Activated CD8-positive, alpha-beta memory T cell treated with anti-CD3 and anti-CD28 coated beads, Interleukin-2, amount 50 U/mL, for 24 hours (primary cell): ENCODE results near the gene MLXIPL.
"Not testable (repeated sequence)": the region's sequence is repeated elsewhere in the genome, so short reads cannot be mapped to it uniquely, and the experiment has no call there.

Source experiments
- DNase-seq: peaks from one replicate; pipeline ENCODE4 v3.0.0-alpha.2; 2020; ENCODE audit errors: extremely low read depth

Gene MLXIPL

GRCh38 chr7:73582664-73583202, 41.6 kb downstream of the MLXIPL start:
- no peak for DNase-seq

GRCh38 chr7:73581006-73581405, 43.3 kb downstream of the MLXIPL start:
- DNase-seq, result not testable (repeated sequence)

- peak; percentile 94 for DNase-seq
Measured at GRCh38 chr7:73578342-73579128, 45.8 kb downstream of the MLXIPL start, which contains the start of gene TBL2. Gene TBL2, minus strand, starts transcription at chr7:73578579. Its CDS starts 30 bp downstream, at chr7:73578549.

DNA sequence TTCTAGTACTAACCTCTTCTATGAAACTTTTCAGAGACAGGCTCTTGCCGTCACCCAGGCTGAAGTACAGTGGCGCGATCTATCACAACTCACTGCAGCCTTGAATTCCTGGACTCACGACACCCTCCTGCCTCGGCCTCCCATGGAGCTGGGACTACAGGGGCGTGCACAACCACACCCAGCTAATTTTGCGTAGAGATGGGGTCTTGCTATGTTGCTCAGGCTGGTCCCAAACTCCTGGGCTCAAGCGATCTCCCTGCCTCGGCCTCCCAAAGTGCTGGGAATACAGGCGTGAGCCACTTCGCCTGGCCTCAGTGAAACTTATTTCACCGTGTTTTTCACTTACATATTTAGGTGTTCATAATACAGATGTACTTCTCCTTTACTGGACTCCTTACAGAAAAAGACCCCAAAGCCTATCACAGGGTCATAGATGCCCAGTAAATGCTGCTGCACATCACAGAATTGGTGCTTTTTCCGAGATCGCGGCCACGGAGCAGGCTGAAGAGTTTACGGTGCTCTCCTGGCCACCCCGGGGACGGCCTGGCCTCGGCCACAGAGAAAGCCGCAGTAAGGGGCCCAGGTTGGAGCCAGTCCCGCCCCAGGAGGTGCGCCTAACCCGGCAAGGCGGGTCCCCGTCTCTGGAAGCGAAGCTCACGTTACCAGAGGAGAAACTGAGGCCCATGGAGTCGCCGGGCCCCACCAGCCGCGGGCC, 46.5 kb downstream of the MLXIPL start:
- DNase-seq, result no peak

DNA sequence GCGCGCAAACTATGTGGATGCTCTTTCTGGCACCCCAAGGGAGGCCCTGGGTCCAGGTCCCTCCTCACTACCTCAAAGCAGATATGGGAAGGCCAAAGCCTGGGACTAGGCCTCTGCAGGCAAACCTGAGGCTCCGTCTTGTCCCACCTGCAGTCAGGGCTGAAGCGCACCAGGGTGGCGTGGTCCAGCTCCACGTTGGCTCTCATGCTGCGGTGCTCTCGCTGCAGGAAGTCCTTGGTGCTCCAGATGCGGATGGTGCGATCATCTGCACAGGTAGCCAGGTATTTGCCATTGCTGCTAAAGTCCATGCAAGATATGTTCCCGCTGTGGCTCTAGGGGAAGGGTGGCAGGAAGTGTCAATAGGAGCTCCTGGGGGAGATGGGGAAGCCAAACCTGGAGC, 50.5 kb downstream of the MLXIPL start:
- DNase-seq, result no peak

- DNase-seq, result no peak
Measured at GRCh38 chr7:73573276-73573675, 51.0 kb downstream of the MLXIPL start.

GRCh38 chr7:73572767-73573186, 51.5 kb downstream of the MLXIPL start:
- no peak for DNase-seq

GRCh38 chr7:73570977-73571376, 53.3 kb downstream of the MLXIPL start:
- no peak for DNase-seq

DNA sequence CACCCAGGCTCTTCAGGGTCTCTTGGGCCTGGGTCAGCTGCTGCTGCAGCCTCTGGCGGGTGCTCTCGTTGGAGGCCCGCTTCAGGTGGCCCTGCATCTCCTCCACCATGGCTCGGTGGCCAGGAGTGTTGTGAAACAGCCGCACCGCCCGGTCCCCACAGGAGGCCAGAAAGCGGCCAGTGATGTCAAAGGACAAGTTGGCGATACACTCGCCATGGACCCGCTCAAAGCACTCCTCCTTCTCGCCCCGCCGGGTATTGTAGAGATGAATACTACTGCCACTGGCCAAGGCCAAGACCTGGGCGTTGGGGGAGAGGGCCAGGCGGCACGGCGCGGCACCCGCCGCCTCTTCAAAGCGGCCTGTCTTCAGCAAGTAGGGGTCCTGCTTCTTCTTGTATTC, 53.8 kb downstream of the MLXIPL start:
- no peak for DNase-seq

DNA sequence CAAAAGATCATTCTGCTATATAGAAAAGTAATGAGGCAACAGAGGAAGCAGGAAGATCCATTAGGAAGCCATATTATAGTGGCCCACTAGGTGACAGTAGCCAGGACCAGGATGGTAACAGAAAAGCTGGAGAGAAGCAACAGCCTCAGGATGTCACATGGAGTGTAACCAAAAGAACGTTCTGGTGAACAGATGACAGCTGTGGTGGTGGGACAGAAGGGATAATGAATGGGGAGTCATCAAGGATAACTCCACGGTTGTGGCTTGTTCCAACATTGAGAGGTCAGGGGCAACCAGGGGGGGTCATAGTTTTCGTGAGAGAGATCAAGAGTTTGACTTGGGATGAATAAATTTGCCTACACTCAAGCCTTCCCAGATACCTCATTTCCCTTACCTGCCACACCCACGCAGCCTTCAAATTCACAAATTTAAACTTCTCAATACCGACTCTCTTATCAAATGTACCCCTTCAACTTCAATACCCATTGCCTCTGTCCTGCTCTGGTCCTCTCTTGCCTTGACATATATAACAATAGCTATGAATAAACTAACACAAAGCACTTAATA, 55.2 kb downstream of the MLXIPL start:
- no peak for DNase-seq

DNA sequence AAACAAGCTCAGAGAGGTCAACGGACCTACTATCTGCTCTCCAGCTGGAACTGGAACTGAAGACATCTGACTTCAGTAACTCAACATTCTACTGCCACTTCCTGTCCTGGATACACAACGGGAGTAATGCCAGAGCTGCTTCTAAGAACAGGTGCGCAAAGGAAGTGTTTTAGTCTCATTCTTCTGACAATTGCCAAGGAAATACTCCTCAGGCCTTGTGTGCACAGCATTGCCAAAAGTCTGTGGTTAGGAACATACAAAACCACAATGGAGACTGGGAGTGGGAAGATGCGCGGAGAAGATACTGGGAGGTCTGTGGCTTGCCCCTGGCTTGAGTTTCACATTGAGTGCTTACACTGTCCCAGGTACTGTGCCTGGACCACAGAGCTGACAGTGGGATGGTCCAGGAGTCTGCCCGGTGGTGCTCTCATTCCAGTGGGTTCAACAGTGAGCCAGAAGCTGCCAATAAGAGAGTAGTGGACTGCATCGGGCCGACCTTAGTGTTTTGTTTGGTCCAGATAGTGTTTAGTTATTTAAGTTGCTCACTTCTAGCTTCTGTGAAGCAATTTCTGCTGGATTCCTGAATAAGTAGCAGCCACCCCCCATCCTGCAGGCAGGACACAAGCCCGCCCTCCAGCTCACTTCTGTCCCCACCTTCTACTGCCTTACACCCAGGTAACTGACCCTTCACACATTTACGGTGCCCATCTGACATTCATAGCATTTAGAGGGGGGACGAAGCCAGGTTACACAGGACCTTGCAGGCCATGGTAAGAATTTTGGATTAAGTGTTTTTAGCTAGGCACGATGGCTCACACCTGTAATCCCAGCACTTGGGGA, 56.3 kb downstream of the MLXIPL start:
- no peak for DNase-seq

GRCh38 chr7:73567140-73567539, 57.2 kb downstream of the MLXIPL start:
- DNase-seq, result no peak

DNA sequence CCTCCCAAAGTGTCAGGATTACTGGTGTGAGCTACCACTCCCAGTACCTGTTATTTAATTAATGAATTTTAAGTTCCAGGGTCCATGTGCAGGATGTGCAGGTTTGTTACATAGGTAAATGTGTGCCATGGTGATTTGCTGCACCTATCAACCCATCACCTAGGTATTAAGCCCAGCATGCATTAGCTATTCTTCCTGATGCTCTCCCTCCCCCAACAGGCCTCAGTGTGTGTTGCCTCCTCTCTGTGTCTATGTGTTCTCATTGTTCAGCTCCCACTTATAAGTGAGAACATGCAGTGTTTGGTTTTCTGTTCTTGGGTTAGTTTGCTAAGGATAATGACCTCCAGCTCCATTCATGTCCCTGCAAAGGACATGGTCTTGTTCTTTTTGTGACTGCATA, 57.9 kb downstream of the MLXIPL start:
- DNase-seq, result not testable (repeated sequence)

DNA sequence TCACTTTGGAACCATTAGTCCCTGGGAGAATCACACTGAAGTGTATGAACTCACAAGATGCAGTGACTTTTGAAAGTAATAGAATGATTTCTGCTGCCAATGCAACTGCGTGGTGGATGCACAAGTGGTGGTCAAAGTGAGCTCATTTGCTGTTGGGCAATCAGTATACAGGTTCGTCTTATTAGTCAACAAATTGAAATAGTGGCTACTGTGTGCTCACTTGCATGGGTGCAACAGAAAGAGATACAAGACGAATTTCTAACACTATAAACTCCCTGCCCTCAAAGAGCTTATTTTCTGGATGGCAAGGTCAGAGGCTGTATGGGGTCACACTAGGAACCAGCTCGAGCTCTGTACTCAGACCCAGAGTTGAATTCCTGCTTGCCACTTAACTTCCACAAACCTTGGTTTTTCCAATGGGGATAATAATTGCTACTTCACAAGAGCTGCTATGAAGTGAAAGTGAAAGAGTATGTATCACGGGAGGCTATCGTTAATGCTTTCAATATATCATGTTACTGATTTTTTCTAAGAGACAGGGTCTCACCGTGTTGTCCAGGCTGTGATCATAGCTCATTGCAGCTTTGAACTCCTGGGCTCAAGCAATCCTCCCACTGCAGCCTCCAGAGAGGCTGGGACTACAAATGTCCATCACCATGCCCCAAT, 58.5 kb downstream of the MLXIPL start:
- no peak for DNase-seq

DNA sequence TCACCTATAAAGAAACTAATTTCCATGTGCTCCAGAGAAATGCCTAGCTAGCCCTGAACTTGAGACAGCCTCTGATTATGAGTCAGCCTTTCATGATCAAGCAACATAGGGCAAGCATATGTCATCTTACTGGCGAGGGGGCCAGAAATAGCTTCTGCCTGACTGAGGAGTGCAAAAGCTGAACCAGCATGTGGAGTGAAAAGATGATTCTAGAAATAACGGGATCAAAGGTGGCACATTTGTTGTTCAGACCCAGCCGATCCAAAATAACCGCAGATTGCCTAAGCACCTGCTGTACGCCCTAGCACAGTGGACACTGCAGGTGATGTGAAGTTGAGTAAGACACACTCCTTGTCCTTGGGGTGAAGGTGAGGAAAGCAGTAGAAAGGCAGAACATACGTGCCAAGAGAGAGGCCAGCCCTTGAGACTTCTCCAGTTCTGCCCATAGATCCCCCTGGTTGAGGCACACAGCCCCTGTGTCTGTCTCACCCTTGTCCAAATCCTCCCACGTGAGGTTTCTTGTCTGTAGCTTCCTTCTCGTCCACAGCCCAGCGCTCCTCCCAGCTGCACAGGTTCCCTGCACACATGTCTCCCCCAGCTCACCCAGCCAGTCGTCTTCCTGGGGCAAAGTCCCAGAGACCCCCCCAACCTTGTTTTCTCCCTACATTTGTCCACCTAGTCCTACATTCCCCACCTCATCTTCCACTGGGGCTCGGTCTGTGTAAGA, 64.0 kb downstream of the MLXIPL start:
- DNase-seq, result no peak

DNA sequence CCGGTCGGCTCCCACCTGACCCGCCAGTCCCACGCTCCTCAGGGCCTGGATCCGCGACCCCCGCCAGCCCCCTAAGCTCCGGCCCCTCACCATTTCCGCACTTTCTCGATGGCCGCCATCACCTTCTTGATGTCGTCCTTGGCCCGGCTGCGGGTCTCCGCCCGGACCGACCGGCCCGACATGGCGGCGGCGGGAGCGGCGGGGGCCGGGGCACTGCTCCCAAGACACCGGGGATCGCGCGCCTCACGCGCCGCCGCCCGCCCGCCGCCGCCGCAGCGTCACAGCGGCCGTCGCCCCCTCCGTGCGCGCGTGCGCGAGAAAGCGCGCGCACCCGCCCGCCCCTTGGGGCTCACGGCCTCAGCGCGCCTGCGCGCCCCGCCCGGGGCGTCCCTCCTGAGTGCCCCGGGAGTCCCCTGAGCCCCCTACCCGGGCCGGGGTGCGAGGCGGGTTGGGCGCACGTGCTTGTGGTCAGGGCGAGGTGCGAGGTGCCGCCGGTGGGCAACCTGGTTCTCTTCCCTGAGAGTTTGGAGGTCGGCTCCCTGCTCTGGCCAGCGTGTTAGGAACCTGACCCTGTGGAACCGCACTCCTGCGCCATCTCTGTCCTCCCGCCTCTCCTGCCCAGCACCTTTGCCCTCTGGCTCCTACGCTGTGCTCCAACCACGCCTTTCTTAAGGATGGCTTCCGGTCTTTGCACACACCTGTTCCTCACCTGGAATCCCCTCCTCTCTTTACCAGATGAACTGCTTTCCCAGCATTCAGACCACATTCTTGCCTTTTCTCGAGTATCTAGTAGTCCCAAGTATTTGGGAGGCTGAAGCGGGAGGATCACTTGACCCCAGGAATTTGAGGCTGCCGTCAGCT, 66.7 kb downstream of the MLXIPL start, which contains the start of gene BCL7B:
Gene BCL7B, minus strand, starts transcription at position 294 of the 861 bp plus-strand sequence. Its CDS starts 112 bp downstream, at position 182.
- peak; percentile 28 for DNase-seq

DNA sequence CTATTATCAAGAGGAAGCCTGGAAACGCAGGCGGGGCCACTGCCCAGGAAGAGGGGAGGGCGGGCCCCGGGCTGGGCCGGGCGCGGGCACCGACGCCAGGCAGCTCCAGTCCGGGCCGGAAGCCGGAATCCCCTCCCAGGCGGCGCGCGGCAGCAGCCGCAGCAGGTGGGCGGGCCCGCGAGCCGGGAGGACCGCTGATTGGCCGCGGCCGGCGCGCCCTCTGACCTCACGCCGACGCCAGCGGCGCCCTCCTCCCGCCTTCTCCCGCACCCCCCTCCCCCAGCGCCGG, 67.3 kb downstream of the MLXIPL start:
- peak; percentile 67 for DNase-seq

GRCh38 chr7:73556208-73557107, 67.9 kb downstream of the MLXIPL start:
- DNase-seq, result no peak
